22Rv1 (cell line): ENCODE measurements around the gene GULP1.

Experiments used
- ZFX ChIP-seq: fragments of 450-650 bp; IDR thresholded peaks from 2 replicates; pipeline ENCODE4 v1.6.1; 2017; ENCODE audit warnings: antibody characterized with exemption, borderline replicate concordance
- TF ChIP-seq, protein P1 (sequence below): fragments of 450-650 bp; IDR thresholded peaks from 2 replicates; pipeline ENCODE4 v1.5.1; 2017; ENCODE audit warnings: mild to moderate bottlenecking

GRCh38 chr2:188292348-188293239, 920 bp downstream of the GULP1 start:
- TF ChIP-seq, protein P1, sequence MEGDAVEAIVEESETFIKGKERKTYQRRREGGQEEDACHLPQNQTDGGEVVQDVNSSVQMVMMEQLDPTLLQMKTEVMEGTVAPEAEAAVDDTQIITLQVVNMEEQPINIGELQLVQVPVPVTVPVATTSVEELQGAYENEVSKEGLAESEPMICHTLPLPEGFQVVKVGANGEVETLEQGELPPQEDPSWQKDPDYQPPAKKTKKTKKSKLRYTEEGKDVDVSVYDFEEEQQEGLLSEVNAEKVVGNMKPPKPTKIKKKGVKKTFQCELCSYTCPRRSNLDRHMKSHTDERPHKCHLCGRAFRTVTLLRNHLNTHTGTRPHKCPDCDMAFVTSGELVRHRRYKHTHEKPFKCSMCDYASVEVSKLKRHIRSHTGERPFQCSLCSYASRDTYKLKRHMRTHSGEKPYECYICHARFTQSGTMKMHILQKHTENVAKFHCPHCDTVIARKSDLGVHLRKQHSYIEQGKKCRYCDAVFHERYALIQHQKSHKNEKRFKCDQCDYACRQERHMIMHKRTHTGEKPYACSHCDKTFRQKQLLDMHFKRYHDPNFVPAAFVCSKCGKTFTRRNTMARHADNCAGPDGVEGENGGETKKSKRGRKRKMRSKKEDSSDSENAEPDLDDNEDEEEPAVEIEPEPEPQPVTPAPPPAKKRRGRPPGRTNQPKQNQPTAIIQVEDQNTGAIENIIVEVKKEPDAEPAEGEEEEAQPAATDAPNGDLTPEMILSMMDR = no peak
- TF ChIP-seq ZFX = no peak
